Measurements from ENCODE around the gene PMVK.

Gene PMVK

DNA sequence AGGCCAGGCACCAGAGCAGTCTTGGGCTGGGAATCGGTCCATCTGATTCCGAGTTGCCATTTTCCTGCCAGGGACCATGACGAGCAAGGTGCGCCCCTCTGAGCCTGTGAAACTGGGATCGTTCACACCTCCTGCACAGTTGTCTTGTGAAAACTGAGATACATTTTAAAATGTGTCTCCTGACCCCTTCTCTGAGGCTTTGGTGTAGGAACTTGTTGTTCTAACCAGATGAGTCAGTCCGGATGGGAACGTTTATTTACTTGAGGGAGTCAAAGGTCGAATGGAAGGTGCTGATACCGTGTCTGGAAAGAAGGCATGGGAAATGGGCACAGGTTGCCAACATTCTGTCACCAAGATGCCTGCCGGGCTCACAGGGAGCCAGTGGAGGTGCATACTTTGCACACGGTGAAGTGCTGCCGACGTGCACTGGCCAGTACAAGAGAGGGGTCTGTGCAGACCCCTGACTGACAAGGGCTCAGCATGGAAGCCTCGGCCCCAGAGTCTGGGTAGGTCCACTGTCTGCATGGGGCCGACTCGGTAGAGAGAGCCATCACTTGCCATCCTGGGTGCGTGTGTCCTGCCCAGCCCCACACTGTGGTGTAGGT lies 59.0 kb downstream of the PMVK start:
- no peak for DNase-seq

DNA sequence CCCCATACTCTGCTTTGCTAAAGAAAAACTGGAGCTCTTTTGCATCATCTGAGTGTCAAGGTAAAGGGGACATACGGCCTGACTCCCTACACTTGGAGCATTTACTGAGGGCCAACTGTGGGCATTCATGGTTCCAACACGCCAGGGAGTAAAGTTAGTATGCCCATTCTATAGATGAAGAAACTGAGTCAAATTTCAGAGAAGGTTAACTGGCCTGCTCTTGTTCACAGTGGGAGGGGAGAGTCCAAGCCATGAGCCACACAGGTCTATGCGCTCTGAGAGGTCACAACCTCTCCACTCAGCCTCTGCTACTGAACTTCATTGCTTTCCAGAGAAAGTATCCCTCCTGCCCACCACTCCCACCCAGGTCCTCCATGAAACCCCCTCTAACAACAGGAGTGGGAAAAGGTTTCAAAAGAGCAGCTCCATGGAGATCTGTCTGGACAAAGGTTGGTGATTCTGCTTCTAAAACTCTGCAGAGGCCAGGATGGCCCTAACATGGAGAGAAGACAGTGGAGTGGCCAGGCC lies 59.6 kb downstream of the PMVK start:
- no peak for DNase-seq
